Esophagus squamous epithelium (tissue), 5 donors: ENCODE data around the gene ANKRD44. TPM values are rescaled to one million over a fixed set of nuclear protein-coding genes. Genes with fewer than 3 reads are reported as not detected.

Experiments used
- DNase-seq: peaks from one replicate; lab custom pipeline; 2025; lab: John Stamatoyannopoulos, UW
- H3K27ac ChIP-seq, 4 donors: fragments of 200-600 bp; sonication (generic); one replicate each; pipeline ENCODE4 v1.5.1; 2016 to 2019; ENCODE audit warnings: mild to moderate bottlenecking in 1 of 4
- H3K27me3 ChIP-seq, 4 donors: fragments of 200-600 bp; sonication (generic); 1 replicate in 3 of 4; 2 replicates in 1 of 4; pipeline versions ENCODE4 v1.5.1 to v1.6.0; 2017 to 2021; ENCODE audit warnings: antibody characterized with exemption in 1 of 4
- H3K36me3 ChIP-seq, 3 donors: fragments of 200-600 bp; sonication (generic); one replicate each; pipeline ENCODE4 v1.5.1; 2016 to 2019
- H3K4me1 ChIP-seq, 3 donors: fragments of 200-600 bp; sonication (generic); one replicate each; pipeline ENCODE4 v1.5.1; 2017 to 2019
- H3K4me3 ChIP-seq, 4 donors: fragments of 200-600 bp; sonication (generic); 1 replicate in 3 of 4; 2 replicates in 1 of 4; pipeline ENCODE4 v1.5.1; 2016 to 2019; ENCODE audit warnings: mild to moderate bottlenecking in 2 of 4, moderate library complexity in 1 of 4
- H3K9me3 ChIP-seq, 3 donors: fragments of 200-600 bp; sonication (generic); one replicate each; pipeline ENCODE4 v1.5.1; 2016 to 2019
- CTCF ChIP-seq, 6 experiments: fragments of 450-650 bp in 4 of 6; fragments of 200-600 bp in 2 of 6; sonication (generic) in 2 of 6; IDR thresholded peaks; one replicate each; pipeline ENCODE4 v1.5.1; 2016 to 2019; ENCODE audit warnings: antibody characterized with exemption in 6 of 6, mild to moderate bottlenecking in 4 of 6, moderate library complexity in 4 of 6
- POLR2A ChIP-seq, 4 donors: fragments of 450-650 bp; IDR thresholded peaks; one replicate each; pipeline ENCODE4 v1.6.1; 2017; ENCODE audit warnings: antibody characterized with exemption in 4 of 4, mild to moderate bottlenecking in 4 of 4, moderate library complexity in 3 of 4
- WGBS, 2 donors: methylation state at CpG; one replicate each; pipeline ENCODE4 v1.1.5; 2018; 5-methylcytosine and 5-hydroxymethylcytosine counted together
- intact Hi-C: fragments of 100-400 bp; cut with DNase I; formaldehyde crosslinking; loops from one replicate; pipeline ENCODE4 v1.15.0; 2022
- total RNA-seq, 4 donors: library from RNA; depleted of rRNA; stranded (reverse); fragments of >200 nt; gene quantifications; one replicate each; pipeline ENCODE4 v1.1.0, GENCODE V29; 2016
- donor health status: DM: yes; HTN: yes; CAD: no.

Gene ANKRD44
- total RNA-seq, 4 donors from 2014 or later: 4.5 to 54.0 (median 11.4) TPM

GRCh38 chr2:197115325-197115724 is 195.3 kb downstream of the ANKRD44 start:
- DNase-seq: no peak
- Histone ChIP-seq H3K4me1 (no peaks in the 10 kb centered on the region), H3K9me3 (no peaks in the 10 kb centered on the region), H3K4me3 (no peak overlapping the region), H3K27ac (no peak overlapping the region), H3K36me3 (peaks cover 0 to 10% (median 0%) of the 10 kb centered on the region in 3 donors), H3K27me3 (no peaks in the 10 kb centered on the region)
- intact Hi-C loops: loop anchor here (10.0 kb wide), 1 partner anchor 259 kb away; no protein-coding TSS in a partner anchor
- TF ChIP-seq POLR2A (IDR thresholded peaks at IDR 0.05) (no peak), CTCF (IDR thresholded peaks at IDR 0.05) (no peak)

- Histone ChIP-seq H3K36me3 (no peaks in the 10 kb centered on the region), H3K27ac (no peak overlapping the region), H3K9me3 (no peaks in the 10 kb centered on the region), H3K4me1 (peaks cover 0 to 10% (median 3%) of the 10 kb centered on the region in 3 donors), H3K27me3 (no peaks in the 10 kb centered on the region), H3K4me3 (no peak overlapping the region)
- WGBS, 2 donors: 4% methylated on average over 1 of the region's 1 CpG
- intact Hi-C loops: loop anchor here (10.0 kb wide), 1 partner anchor 262 kb away; no protein-coding TSS in a partner anchor
- DNase-seq: no peak
- TF ChIP-seq CTCF (IDR thresholded peaks at IDR 0.05) (peak; percentile 28 to 63 (median 55)), POLR2A (IDR thresholded peaks at IDR 0.05) (no peak)
Measured at GRCh38 chr2:197113275-197113711, 197.3 kb downstream of the ANKRD44 start.

GRCh38 chr2:197109326-197109725 is 201.3 kb downstream of the ANKRD44 start:
- DNase-seq: no peak
- Histone ChIP-seq H3K4me1 (peaks cover 0 to 22% (median 7%) of the 10 kb centered on the region in 3 donors), H3K36me3 (no peaks in the 10 kb centered on the region), H3K4me3 (no peak overlapping the region), H3K9me3 (no peaks in the 10 kb centered on the region), H3K27me3 (no peaks in the 10 kb centered on the region), H3K27ac (peak overlapping the region in 1 of 4 donors; percentile 2)
- TF ChIP-seq POLR2A (IDR thresholded peaks at IDR 0.05): no peak
- TF ChIP-seq CTCF (IDR thresholded peaks at IDR 0.05): no peak
- 62 to 68% methylated on average over 2 of the region's 2 CpGs for WGBS, 2 donors
- intact Hi-C loops: no loop called here

- Histone ChIP-seq H3K4me1 (peaks cover 0 to 22% (median 7%) of the 10 kb centered on the region in 3 donors), H3K4me3 (no peak overlapping the region), H3K36me3 (no peaks in the 10 kb centered on the region), H3K9me3 (no peaks in the 10 kb centered on the region), H3K27ac (peak overlapping the region in 3 of 4 donors; percentile 56 to 59 (median 58)), H3K27me3 (no peaks in the 10 kb centered on the region)
- intact Hi-C loops: no loop called here
- TF ChIP-seq POLR2A (IDR thresholded peaks at IDR 0.05) (no peak), CTCF (IDR thresholded peaks at IDR 0.05) (no peak)
- no peak for DNase-seq
- 72 to 80% methylated on average over 3 to 4 of the region's 4 CpGs for WGBS, 2 donors
Measured at GRCh38 chr2:197108758-197109157, 201.8 kb downstream of the ANKRD44 start.

GRCh38 chr2:197107291-197108269 is 203.0 kb downstream of the ANKRD44 start:
- 67 to 68% methylated on average over 2 of the region's 2 CpGs for WGBS, 2 donors
- DNase-seq: no peak
- Histone ChIP-seq H3K27me3 (no peaks in the 10 kb centered on the region), H3K27ac (peak overlapping the region in 3 of 4 donors; percentile 56 to 59 (median 58)), H3K4me3 (no peak overlapping the region), H3K9me3 (no peaks in the 10 kb centered on the region), H3K36me3 (no peaks in the 10 kb centered on the region), H3K4me1 (peaks cover 0 to 22% (median 7%) of the 10 kb centered on the region in 3 donors)
- no peak for TF ChIP-seq CTCF (IDR thresholded peaks at IDR 0.05)
- intact Hi-C loops: no loop called here
